Measurements from ENCODE around the gene PAF1.

- TF ChIP-seq, protein P1, sequence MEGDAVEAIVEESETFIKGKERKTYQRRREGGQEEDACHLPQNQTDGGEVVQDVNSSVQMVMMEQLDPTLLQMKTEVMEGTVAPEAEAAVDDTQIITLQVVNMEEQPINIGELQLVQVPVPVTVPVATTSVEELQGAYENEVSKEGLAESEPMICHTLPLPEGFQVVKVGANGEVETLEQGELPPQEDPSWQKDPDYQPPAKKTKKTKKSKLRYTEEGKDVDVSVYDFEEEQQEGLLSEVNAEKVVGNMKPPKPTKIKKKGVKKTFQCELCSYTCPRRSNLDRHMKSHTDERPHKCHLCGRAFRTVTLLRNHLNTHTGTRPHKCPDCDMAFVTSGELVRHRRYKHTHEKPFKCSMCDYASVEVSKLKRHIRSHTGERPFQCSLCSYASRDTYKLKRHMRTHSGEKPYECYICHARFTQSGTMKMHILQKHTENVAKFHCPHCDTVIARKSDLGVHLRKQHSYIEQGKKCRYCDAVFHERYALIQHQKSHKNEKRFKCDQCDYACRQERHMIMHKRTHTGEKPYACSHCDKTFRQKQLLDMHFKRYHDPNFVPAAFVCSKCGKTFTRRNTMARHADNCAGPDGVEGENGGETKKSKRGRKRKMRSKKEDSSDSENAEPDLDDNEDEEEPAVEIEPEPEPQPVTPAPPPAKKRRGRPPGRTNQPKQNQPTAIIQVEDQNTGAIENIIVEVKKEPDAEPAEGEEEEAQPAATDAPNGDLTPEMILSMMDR (IDR thresholded peaks at IDR 0.05), result no peak
- no peak for TF ChIP-seq POLR2A (IDR thresholded peaks at IDR 0.05)
- TF ChIP-seq POLR2AphosphoS5 (IDR thresholded peaks at IDR 0.05), result no peak
Observed at GRCh38 chr19:39347332-39348164, 43.4 kb downstream of the PAF1 start.

All from breast epithelium (tissue), 3 donors.